Fibroblast of the aortic adventitia (primary cell): ENCODE measurements around the gene CTBP2. TPM values are rescaled to one million over a fixed set of nuclear protein-coding genes. Genes with fewer than 3 reads are reported as not detected.
A peak's percentile ranks its signal among the peaks of the same experiment; 100 is the strongest.

ENCODE experiments used
- DNase-seq: peaks from one replicate; pipeline ENCODE4 v3.0.0-alpha.2; 2010; ENCODE audit warnings: low read depth
- H3K4me3 ChIP-seq: 2 replicates; pipeline ENCODE4 v1.5.1; 2011; ENCODE audit warnings: low read depth, mild to moderate bottlenecking, control low read depth, low read length, moderate library complexity
- total RNA-seq: library from RNA; depleted of rRNA; stranded (reverse); fragments of >200 nt; gene quantifications from 2 replicates; pipeline ENCODE4 v1.2.3, GENCODE V29; 2012; ENCODE audit warnings: low replicate concordance
- TF ChIP-seq, protein P1 (sequence below): IDR thresholded peaks from 2 replicates; pipeline ENCODE4 v1.5.1; 2011; ENCODE audit warnings: mild to moderate bottlenecking, low read length, control low read depth, inconsistent platforms; ENCODE audit not compliant: insufficient read depth

The CTBP2 gene
- total RNA-seq, 1 donor, result 45.4 TPM

DNA sequence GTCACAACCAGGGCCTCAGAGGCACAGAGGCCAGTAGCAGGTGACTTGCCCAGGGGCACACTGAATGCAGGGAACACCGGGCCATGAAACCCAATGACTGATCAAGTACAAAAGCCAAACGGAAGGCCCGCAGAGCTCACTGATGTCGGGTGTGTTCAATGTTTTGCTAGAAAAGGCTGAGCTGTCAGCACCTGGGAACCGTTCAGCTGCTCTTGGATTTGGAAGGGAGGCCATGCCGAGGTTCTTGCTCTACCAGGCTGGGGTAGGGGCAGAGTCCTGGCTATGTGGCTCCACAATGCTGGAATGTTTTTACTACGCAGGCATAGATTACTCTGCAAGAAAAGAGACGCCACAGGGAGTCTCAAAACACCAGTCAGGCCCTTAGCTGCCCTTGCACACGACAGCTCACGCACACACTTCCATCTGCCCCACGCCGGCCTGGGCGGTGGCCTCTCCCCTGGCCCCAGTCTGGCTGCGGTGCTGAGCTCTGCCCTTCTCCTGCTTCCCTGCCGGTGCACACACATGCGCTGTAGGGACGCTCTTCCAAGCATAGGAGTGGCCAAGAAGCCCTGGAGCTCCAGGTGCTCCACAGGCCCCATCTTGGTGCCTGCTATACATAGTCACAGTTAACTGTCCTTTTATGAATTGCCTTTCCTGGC lies 138.5 kb downstream of the CTBP2 start:
- no peak for DNase-seq
- no peak overlapping the region for H3K4me3 ChIP-seq
- TF ChIP-seq, protein P1, sequence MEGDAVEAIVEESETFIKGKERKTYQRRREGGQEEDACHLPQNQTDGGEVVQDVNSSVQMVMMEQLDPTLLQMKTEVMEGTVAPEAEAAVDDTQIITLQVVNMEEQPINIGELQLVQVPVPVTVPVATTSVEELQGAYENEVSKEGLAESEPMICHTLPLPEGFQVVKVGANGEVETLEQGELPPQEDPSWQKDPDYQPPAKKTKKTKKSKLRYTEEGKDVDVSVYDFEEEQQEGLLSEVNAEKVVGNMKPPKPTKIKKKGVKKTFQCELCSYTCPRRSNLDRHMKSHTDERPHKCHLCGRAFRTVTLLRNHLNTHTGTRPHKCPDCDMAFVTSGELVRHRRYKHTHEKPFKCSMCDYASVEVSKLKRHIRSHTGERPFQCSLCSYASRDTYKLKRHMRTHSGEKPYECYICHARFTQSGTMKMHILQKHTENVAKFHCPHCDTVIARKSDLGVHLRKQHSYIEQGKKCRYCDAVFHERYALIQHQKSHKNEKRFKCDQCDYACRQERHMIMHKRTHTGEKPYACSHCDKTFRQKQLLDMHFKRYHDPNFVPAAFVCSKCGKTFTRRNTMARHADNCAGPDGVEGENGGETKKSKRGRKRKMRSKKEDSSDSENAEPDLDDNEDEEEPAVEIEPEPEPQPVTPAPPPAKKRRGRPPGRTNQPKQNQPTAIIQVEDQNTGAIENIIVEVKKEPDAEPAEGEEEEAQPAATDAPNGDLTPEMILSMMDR, result no peak

- TF ChIP-seq, protein P1, result no peak
- H3K4me3 ChIP-seq, result no peak overlapping the region
- DNase-seq, result no peak
Measured at GRCh38 chr10:125020871-125021270, 139.5 kb downstream of the CTBP2 start.

- H3K4me3 ChIP-seq, result no peak overlapping the region
- TF ChIP-seq, protein P1, result no peak
- no peak for DNase-seq
Measured at GRCh38 chr10:125020386-125020785, 140.0 kb downstream of the CTBP2 start.

GRCh38 chr10:125018576-125019143 lies 141.7 kb downstream of the CTBP2 start:
- no peak overlapping the region for H3K4me3 ChIP-seq
- TF ChIP-seq, protein P1, result no peak
- DNase-seq, result no peak

DNA sequence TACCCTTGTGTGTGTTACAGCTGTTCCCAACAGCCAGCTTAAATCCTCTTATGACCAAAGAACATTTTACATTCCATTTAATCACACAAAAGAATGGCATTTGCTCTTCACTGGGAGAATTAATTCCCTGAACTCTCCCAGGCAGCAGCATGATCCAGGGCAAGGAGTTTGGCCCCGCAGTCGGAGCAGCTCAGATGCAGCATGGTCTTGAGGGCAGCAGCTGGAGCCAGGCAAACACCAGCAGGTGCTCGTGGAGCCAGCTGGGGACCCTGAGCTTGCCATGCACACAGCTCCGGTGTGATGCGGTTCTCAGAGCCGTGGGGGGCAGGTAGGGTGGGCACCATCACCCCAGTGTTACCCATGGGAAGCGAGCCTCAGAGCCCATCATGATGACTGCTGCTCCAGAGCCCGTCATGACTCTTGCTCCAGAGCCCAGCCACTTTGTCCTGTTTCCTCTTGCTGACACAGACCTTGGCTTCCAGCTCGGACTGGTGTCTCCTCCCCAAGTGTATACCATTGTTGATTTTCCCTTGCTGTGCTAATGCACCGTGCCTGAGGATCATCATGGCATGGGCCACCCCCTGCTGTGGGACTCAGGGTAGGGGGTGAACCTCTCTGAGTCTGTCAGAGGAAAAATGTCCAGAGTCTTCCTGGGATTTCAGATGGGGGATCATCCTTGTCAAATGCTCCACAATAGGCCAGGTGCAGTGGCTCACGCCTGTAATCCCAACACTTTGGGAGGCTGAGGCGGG lies 142.6 kb downstream of the CTBP2 start:
- H3K4me3 ChIP-seq, result no peak overlapping the region
- DNase-seq, result no peak
- TF ChIP-seq, protein P1, result no peak

DNA sequence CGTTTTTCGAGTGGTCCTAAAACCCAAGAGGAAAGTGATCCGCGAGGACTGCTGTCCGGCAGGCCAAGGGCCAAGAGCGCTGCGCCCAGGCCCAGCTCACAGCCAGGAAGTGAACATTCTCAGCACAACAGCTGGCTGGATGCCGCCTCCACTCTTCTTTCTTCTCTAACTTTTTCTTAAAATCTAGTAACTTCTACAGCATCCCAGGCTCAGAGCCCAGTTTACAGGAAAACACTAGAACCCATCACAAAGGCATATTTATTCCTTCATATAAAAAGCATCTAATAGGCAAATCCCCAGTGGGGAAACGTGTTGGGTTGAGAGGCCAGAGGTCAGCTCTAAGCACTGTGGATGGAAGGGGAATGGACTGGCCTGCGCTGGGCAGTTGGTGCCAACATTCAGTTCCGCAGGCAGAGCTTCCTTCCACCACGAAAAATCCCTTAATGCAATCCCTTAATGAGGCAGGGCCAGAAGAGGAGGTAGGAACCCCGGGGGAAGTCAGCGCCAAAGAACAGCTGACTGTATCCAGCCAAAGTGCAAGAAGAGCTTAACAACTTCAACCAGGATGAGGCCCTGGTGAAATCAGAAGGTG lies 143.7 kb downstream of the CTBP2 start:
- no peak overlapping the region for H3K4me3 ChIP-seq
- peak; percentile 74 for DNase-seq
- TF ChIP-seq, protein P1, result no peak
